Right hindlimb (tissue), 1 donor: Measurements from ENCODE around the gene ING5.

Experiments
- DNase-seq: peaks from one replicate; pipeline ENCODE4 v3.0.0-alpha.2; 2018

Gene ING5

GRCh38 chr2:241672243-241673188 lies 29.3 kb upstream of the ING5 start:
- no peak for DNase-seq

GRCh38 chr2:241673189-241673663 lies 28.6 kb upstream of the ING5 start:
- DNase-seq = no peak

GRCh38 chr2:241673797-241674725 lies 27.8 kb upstream of the ING5 start:
- no peak for DNase-seq

GRCh38 chr2:241675885-241676284 lies 26.0 kb upstream of the ING5 start:
- DNase-seq = no peak

GRCh38 chr2:241676665-241677064 lies 25.2 kb upstream of the ING5 start:
- no peak for DNase-seq

GRCh38 chr2:241677392-241677791 lies 24.4 kb upstream of the ING5 start:
- DNase-seq = no peak

GRCh38 chr2:241678307-241678706 lies 23.5 kb upstream of the ING5 start:
- DNase-seq = no peak

- DNase-seq = no peak
These were observed 22.9 kb upstream of the ING5 start for GRCh38 chr2:241678784-241679540.

GRCh38 chr2:241680044-241680443 lies 21.8 kb upstream of the ING5 start:
- no peak for DNase-seq

- DNase-seq = no peak
These were observed 20.8 kb upstream of the ING5 start for GRCh38 chr2:241680827-241681599.

- no peak for DNase-seq
These were observed 15.6 kb upstream of the ING5 start for GRCh38 chr2:241686324-241686649.

- DNase-seq = peak; percentile 98
These were observed 15.0 kb upstream of the ING5 start, which contains the start of gene DTYMK for GRCh38 chr2:241686650-241687425. TSS of gene DTYMK (minus strand) at chr2:241686815. CDS start at chr2:241686783, 32 bp downstream.

GRCh38 chr2:241689306-241689705 lies 12.5 kb upstream of the ING5 start:
- DNase-seq = no peak

- DNase-seq = no peak
These were observed 11.6 kb upstream of the ING5 start for GRCh38 chr2:241690202-241690717.

- DNase-seq = no peak
These were observed 9.4 kb upstream of the ING5 start for GRCh38 chr2:241692448-241692847.

- DNase-seq = no peak
These were observed 6.2 kb upstream of the ING5 start for GRCh38 chr2:241695651-241696050.

GRCh38 chr2:241701149-241701398 lies 765 bp upstream of the ING5 start:
- no peak for DNase-seq

- peak; percentile 90 for DNase-seq
These were observed 554 bp downstream of the ING5 start for GRCh38 chr2:241702155-241703031.

GRCh38 chr2:241703032-241703604 lies 1.3 kb downstream of the ING5 start:
- DNase-seq = peak; percentile 52

GRCh38 chr2:241706537-241706936 lies 4.7 kb downstream of the ING5 start:
- no peak for DNase-seq
